LNCaP clone FGC (cell line): ENCODE measurements around the gene C1orf115.
"Not testable (repeated sequence)": the region's sequence is repeated elsewhere in the genome, so short reads cannot be mapped to it uniquely, and the experiment has no call there.

Experiments
- DNase-seq: peaks from one replicate; pipeline ENCODE4 v3.0.0-alpha.2; 2011; ENCODE audit warnings: low read depth
- H3K4me3 ChIP-seq: 2 replicates; pipeline ENCODE4 v1.5.1; 2011; ENCODE audit warnings: mild to moderate bottlenecking, low read depth, low read length, control low read depth
- TF ChIP-seq, protein P1 (sequence below): IDR thresholded peaks from 2 replicates; pipeline ENCODE4 v1.5.1; 2012; ENCODE audit warnings: mild to moderate bottlenecking; ENCODE audit not compliant: control insufficient read depth, insufficient read depth; ENCODE audit errors: extremely low read depth

Gene C1orf115

DNA sequence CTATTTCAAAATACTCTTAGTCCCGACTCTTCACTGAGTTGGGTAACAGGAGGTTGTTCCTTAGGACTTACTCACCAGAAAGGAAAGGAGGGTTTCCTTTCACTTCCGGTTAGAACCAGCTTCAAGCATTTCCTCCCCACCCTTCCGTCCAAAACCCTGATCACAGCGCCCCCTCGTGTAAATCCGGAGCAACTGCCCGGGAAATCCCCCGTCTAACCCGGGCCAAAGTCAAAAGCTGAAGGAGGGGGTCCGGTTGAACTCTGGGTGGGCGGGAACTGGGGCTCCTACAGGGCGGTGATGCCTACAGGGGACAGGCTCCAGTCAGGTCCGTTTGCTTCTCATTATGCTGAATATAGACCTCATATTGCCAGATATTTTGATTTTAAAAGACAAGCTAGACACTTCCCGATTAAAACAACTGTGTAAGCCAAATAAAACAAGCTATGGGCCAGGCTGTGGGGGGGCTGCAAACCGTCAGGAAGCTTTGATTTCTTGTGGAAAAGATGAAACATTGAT is 43.0 kb downstream of the C1orf115 start:
- peak overlapping the region; percentile 32 for H3K4me3 ChIP-seq
- peak; percentile 63 for DNase-seq
- TF ChIP-seq, protein P1, sequence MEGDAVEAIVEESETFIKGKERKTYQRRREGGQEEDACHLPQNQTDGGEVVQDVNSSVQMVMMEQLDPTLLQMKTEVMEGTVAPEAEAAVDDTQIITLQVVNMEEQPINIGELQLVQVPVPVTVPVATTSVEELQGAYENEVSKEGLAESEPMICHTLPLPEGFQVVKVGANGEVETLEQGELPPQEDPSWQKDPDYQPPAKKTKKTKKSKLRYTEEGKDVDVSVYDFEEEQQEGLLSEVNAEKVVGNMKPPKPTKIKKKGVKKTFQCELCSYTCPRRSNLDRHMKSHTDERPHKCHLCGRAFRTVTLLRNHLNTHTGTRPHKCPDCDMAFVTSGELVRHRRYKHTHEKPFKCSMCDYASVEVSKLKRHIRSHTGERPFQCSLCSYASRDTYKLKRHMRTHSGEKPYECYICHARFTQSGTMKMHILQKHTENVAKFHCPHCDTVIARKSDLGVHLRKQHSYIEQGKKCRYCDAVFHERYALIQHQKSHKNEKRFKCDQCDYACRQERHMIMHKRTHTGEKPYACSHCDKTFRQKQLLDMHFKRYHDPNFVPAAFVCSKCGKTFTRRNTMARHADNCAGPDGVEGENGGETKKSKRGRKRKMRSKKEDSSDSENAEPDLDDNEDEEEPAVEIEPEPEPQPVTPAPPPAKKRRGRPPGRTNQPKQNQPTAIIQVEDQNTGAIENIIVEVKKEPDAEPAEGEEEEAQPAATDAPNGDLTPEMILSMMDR, result peak; percentile 75

DNA sequence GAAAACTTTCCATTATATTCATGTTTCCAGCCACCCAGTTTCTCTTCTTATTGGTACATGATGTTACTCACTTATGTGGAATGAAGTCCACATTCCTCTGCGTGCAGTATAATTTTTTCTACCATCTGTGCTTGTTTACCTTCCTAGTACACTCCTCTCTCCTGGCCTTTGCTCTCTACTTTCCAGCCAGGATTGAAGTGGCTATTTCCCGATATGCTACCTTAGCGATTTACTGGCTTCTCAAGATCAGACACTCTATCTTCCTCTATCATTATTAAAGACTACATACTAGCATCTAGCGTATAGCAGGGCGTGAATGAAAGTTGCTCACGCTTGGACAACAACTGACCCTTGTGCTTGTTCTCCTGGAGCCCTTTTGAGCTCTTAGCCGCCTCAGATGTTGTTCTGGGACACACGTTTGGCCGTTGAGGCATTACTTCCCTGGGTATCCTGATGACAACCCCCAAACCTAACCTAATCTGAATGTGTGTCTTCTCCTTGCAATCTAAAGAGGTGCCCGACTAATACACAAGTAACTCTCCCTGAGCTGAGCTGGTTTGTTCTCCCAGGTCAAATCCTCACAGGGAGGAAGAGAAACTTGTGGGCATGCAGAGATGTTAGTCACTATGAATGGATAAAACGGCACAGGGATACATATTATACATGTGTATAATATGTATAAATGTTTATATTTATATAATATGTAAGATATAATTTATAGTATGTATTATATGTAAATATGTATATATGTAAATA is 44.6 kb downstream of the C1orf115 start:
- no peak overlapping the region for H3K4me3 ChIP-seq

DNA sequence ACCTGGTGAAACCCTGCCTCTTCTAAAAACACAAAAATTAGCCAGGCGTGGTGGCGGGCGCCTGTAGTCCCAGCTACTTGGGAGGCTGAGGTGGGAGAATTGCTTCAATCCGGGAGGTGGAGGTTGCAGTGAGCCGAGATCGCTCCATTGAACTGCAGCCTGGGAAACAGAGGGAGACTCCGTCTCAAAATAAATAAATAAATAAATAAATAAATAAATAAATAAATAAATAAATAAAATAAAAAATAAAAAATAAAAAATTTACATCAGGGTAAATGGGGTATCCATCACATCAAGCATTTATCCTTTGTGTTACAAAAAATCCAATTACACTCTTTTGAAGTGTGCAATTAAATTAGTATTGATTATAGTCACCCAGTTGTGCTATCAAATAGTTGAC is 46.1 kb downstream of the C1orf115 start:
- DNase-seq, H3K4me3 ChIP-seq: not testable (repeated sequence)

More for the DNA sequence above, 44.6 kb downstream of the C1orf115 start:
- peak; percentile 87 for DNase-seq
- TF ChIP-seq, protein P1, result no peak

DNA sequence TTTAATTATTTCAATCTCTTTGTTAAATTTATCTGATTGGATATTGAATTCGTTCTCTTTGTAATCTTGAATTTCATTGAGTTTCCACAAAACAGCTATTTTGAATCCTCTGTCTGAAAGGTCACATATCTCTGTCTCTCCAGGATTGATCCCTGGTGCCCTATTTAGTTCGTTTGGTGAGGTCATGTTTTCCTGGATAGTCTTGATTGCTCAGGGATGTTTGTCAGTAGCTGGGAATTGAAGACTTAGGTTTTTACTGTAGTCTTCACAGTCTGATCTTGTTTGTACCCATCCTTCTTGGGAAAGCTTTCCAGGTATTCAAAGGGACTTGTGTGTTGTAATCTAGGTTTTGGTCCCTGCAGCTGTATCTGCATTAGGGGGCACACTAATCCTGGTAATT is 51.2 kb downstream of the C1orf115 start:
- no peak overlapping the region for H3K4me3 ChIP-seq
- TF ChIP-seq, protein P1, result no peak
- no peak for DNase-seq

DNA sequence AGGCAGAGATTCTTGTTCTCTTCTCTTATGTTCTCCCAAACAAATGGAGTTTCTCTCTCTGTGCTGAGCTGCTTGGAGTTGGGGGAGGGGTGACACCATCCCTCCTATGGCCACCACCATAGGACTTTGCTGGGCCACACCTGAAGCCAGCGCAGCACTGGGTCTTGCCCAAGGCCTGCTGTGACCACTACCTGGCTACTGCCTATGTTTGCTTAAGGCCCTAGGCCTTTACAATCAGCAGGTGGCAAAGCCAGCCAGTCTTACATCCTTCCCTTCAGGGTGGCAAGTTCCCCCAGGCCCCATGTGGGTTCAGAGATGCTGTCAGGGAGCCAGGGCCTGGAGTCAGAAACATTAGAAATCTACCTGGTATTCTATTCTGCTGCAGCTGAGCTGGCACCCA is 51.7 kb downstream of the C1orf115 start:
- TF ChIP-seq, protein P1, result no peak
- no peak overlapping the region for H3K4me3 ChIP-seq
- DNase-seq, result no peak

DNA sequence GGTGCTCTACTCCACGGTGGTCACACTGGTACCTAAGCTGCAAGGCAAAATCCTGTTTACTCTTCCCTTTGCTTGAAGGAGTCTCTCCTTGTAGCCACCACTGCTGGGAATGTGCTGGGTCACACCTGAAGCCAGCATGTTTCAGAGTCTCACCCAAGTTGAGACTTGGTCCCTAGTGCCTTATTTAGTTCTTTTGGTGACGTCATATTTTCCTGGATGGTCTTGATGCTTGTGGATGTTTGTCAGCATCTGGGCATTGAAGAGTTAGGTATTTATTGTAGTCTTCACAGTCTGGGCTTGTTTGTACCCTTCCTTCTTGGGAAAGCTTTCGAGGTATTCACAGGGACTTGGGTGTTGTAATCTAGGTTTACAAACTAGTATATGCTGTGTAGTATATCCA is 52.4 kb downstream of the C1orf115 start:
- no peak overlapping the region for H3K4me3 ChIP-seq
- TF ChIP-seq, protein P1, result no peak
- DNase-seq, result no peak

DNA sequence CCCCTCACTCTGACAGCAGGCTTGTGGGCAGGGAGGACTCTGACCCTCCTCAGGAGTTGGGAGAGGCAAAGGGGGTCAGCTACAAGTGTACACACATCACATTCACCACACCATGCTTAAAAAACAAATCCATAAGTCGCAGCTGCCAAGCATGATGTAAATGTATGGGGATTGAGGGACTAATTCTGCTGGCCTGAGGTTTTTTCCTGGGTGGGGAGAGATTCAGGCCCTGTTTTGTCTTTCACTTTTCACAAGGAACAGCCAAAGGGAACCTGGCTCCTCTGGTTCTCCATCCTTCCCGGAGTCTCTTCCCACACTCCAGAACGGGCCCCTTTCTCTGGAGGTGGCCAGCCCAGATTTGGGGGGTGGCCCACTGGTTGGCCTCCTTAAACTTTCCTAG is 56.7 kb downstream of the C1orf115 start:
- TF ChIP-seq, protein P1, result no peak
- no peak overlapping the region for H3K4me3 ChIP-seq
- no peak for DNase-seq
